Hepatocyte (in vitro differentiated cells): ENCODE data around the gene TNFRSF1B. TPM values are rescaled to one million over a fixed set of nuclear protein-coding genes. Genes with fewer than 3 reads are reported as not detected.

Experiments
- DNase-seq: peaks from one replicate; pipeline ENCODE4 v3.0.0-alpha.2; 2016; ENCODE audit warnings: low spot score
- H2AFZ ChIP-seq: fragments of 200-600 bp; sonication (generic); 2 replicates; pipeline ENCODE4 v1.6.0; 2016; ENCODE audit warnings: antibody characterized with exemption, mild to moderate bottlenecking
- H3K27ac ChIP-seq: fragments of 200-600 bp; sonication (generic); 2 replicates; pipeline ENCODE4 v1.5.1; 2016; ENCODE audit warnings: mild to moderate bottlenecking
- H3K27me3 ChIP-seq: fragments of 200-600 bp; sonication (generic); 2 replicates; pipeline ENCODE4 v1.6.1; 2016
- H3K36me3 ChIP-seq: fragments of 200-600 bp; sonication (generic); replicated peaks from 2 replicates; pipeline ENCODE4 v1.5.1; 2016; ENCODE audit warnings: low read depth; ENCODE audit not compliant: insufficient read depth
- H3K4me1 ChIP-seq: fragments of 200-600 bp; sonication (generic); 2 replicates; pipeline ENCODE4 v1.5.1; 2016; ENCODE audit warnings: mild to moderate bottlenecking, moderate library complexity; ENCODE audit not compliant: insufficient read depth
- H3K4me2 ChIP-seq: fragments of 200-600 bp; sonication (generic); 2 replicates; pipeline ENCODE4 v1.6.0; 2016
- H3K4me3 ChIP-seq: fragments of 200-600 bp; sonication (generic); 2 replicates; pipeline ENCODE4 v1.5.1; 2016; ENCODE audit warnings: mild to moderate bottlenecking
- H3K79me2 ChIP-seq: fragments of 200-600 bp; sonication (generic); 2 replicates; pipeline ENCODE4 v1.6.0; 2017; ENCODE audit warnings: mild to moderate bottlenecking
- H3K9me2 ChIP-seq: fragments of 200-600 bp; sonication (generic); replicated peaks from 2 replicates; pipeline ENCODE4 v1.6.0; 2017; ENCODE audit warnings: mild to moderate bottlenecking; ENCODE audit not compliant: insufficient read depth
- H3K9me3 ChIP-seq: fragments of 200-600 bp; sonication (generic); 2 replicates; pipeline ENCODE4 v1.5.1; 2016; ENCODE audit warnings: low read depth, mild to moderate bottlenecking
- H4K20me1 ChIP-seq: fragments of 200-600 bp; sonication (generic); 2 replicates; pipeline ENCODE4 v1.6.0; 2016; ENCODE audit warnings: mild to moderate bottlenecking; ENCODE audit not compliant: insufficient read depth, poor library complexity, severe bottlenecking
- EZH2 ChIP-seq: fragments of 200-600 bp; sonication (generic); IDR thresholded peaks from 2 replicates; pipeline ENCODE4 v1.6.1; 2016; ENCODE audit warnings: antibody characterized with exemption, mild to moderate bottlenecking, borderline replicate concordance
- EZH2phosphoT487 ChIP-seq: fragments of 200-600 bp; sonication (generic); IDR thresholded peaks from one replicate; pipeline ENCODE4 v1.6.1; 2018; ENCODE audit warnings: antibody characterized with exemption, mild to moderate bottlenecking, low read depth, moderate library complexity; ENCODE audit not compliant: unreplicated experiment, severe bottlenecking
- WGBS: methylation state at CpG from one replicate; pipeline ENCODE4 v1.1.6; 2016; ENCODE audit warnings: low lambda C conversion rate; ENCODE audit errors: missing lambda C conversion rate; 5-methylcytosine and 5-hydroxymethylcytosine counted together
- microRNA-seq: library from miRNA; unstranded; fragments of <30 nt; microRNA quantifications from one replicate; pipeline ENCODE4, GENCODE V29; 2017
- polyA plus RNA-seq: library from polyadenylated mRNA; unstranded; fragments of >200 nt; fragmentation: Nextera tagmentation; extraction: Ambion mirVana; gene quantifications from 2 replicates; pipeline ENCODE4 v1.2.1, GENCODE V29; 2016
- small RNA-seq: library from RNA; depleted of rRNA; stranded (forward); fragments of <200 nt; gene quantifications from one replicate; pipeline ENCODE3, GENCODE V24; 2014
- total RNA-seq: library from RNA; depleted of rRNA; stranded (reverse); fragments of >200 nt; gene quantifications from 2 replicates; pipeline ENCODE4 v1.2.3, GENCODE V29; 2014
- TF ChIP-seq, protein P1 (sequence below): fragments of 200-600 bp; sonication (generic); IDR thresholded peaks from 2 replicates; pipeline ENCODE4 v1.5.1; 2016; ENCODE audit warnings: antibody characterized with exemption, mild to moderate bottlenecking; ENCODE audit not compliant: poor library complexity

Gene TNFRSF1B
- total and polyA plus RNA-seq, 2 experiments from 2014 or later, result 4.3 to 13.4 TPM

GRCh38 chr1:12251442-12251841, 84.7 kb downstream of the TNFRSF1B start:
- Histone ChIP-seq H2AFZ (no peak overlapping the region), H3K4me1 (no peaks in the 10 kb centered on the region), H3K4me2 (no peak overlapping the region), H4K20me1 (no peaks in the 10 kb centered on the region), H3K9me3 (no peaks in the 10 kb centered on the region), H3K36me3 (no peaks in the 10 kb centered on the region), H3K4me3 (no peak overlapping the region), H3K79me2 (no peaks in the 10 kb centered on the region), H3K27ac (no peak overlapping the region), H3K27me3 (no peaks in the 10 kb centered on the region), H3K9me2 (no peaks in the 10 kb centered on the region)
- 63% methylated on average over 5 of the region's 5 CpGs for WGBS
- DNase-seq, result no peak
- TF ChIP-seq EZH2phosphoT487 (no peak), EZH2 (no peak)
- TF ChIP-seq, protein P1, sequence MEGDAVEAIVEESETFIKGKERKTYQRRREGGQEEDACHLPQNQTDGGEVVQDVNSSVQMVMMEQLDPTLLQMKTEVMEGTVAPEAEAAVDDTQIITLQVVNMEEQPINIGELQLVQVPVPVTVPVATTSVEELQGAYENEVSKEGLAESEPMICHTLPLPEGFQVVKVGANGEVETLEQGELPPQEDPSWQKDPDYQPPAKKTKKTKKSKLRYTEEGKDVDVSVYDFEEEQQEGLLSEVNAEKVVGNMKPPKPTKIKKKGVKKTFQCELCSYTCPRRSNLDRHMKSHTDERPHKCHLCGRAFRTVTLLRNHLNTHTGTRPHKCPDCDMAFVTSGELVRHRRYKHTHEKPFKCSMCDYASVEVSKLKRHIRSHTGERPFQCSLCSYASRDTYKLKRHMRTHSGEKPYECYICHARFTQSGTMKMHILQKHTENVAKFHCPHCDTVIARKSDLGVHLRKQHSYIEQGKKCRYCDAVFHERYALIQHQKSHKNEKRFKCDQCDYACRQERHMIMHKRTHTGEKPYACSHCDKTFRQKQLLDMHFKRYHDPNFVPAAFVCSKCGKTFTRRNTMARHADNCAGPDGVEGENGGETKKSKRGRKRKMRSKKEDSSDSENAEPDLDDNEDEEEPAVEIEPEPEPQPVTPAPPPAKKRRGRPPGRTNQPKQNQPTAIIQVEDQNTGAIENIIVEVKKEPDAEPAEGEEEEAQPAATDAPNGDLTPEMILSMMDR, result no peak

- no peak overlapping the region for H3K4me2 ChIP-seq
- no peaks in the 10 kb centered on the region for H3K36me3 ChIP-seq
- H3K27me3 ChIP-seq, result no peaks in the 10 kb centered on the region
- H3K4me1 ChIP-seq, result no peaks in the 10 kb centered on the region
- no peak overlapping the region for H3K4me3 ChIP-seq
- H3K9me3 ChIP-seq, result no peaks in the 10 kb centered on the region
- H3K79me2 ChIP-seq, result no peaks in the 10 kb centered on the region
- no peak overlapping the region for H2AFZ ChIP-seq
- no peak overlapping the region for H3K27ac ChIP-seq
- H4K20me1 ChIP-seq, result no peaks in the 10 kb centered on the region
- 100% methylated on average over 2 of the region's 2 CpGs for WGBS
- TF ChIP-seq EZH2phosphoT487, result no peak
- no peak for DNase-seq
- no peaks in the 10 kb centered on the region for H3K9me2 ChIP-seq
These were observed 89.1 kb downstream of the TNFRSF1B start for GRCh38 chr1:12255913-12256312.

DNA sequence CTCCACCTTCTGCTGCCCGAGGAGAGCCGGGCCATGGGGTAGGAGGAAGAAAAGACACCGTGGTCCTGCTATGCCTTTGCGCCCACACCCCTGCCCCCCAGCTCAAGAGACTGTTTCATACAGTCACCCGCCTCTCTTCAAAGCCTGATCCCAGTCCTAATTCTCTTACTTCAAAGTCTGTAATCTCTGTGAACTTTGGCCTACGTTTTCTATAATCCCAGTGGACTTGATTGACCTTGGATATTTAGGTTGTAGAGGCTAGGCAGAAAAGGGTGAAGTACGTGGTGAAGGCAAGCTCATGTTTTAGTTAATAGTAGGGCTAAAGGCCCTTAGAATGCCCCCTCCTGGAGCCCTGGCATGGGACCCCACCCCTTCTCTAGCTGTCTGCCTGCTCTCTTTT, 91.5 kb downstream of the TNFRSF1B start:
- Histone ChIP-seq H3K36me3 (no peaks in the 10 kb centered on the region), H3K9me3 (no peaks in the 10 kb centered on the region), H3K27ac (no peak overlapping the region), H3K9me2 (no peaks in the 10 kb centered on the region), H3K27me3 (no peaks in the 10 kb centered on the region), H3K4me2 (no peak overlapping the region), H4K20me1 (no peaks in the 10 kb centered on the region), H3K4me3 (no peak overlapping the region), H3K79me2 (no peaks in the 10 kb centered on the region), H3K4me1 (no peaks in the 10 kb centered on the region), H2AFZ (no peak overlapping the region)
- 72% methylated on average over 7 of the region's 7 CpGs for WGBS
- DNase-seq, result no peak
- TF ChIP-seq EZH2phosphoT487, result no peak
- TF ChIP-seq, protein P1, result no peak
- TF ChIP-seq EZH2, result no peak

Small RNAs within 50 kb of the gene (microRNA-seq; reads per million reads assigned to microRNA genes)
- gene MIR4632 (not detected), gene MIR7846 (not detected)

Small RNAs within 50 kb of the gene (small RNA-seq; reads per million reads assigned to genes)
- gene MIR4632 (not detected), gene RF00156 (not detected)

Other genes starting within 250 kb of the TNFRSF1B start
- 63.6 and 73.1 TPM in 2 replicates for gene KIAA2013, start 240.6 kb upstream of the TNFRSF1B start, total RNA-seq
- gene KIAA2013, start 240.6 kb upstream of the TNFRSF1B start, polyA plus RNA-seq, result 85.1 and 85.5 TPM in 2 replicates
- 153 and 184 TPM in 2 replicates for gene PLOD1, start 232.3 kb upstream of the TNFRSF1B start, total RNA-seq
- gene PLOD1, start 232.3 kb upstream of the TNFRSF1B start, polyA plus RNA-seq, result 195 and 200 TPM in 2 replicates
- gene MFN2, start 186.5 kb upstream of the TNFRSF1B start, total RNA-seq, result 45.1 and 54.3 TPM in 2 replicates
- 35.1 and 43.1 TPM in 2 replicates for gene MFN2, start 186.5 kb upstream of the TNFRSF1B start, polyA plus RNA-seq
- gene MIIP, start 147.5 kb upstream of the TNFRSF1B start, total RNA-seq, result 20.6 TPM in 2 replicates
- gene MIIP, start 147.5 kb upstream of the TNFRSF1B start, polyA plus RNA-seq, result 39.6 and 45.2 TPM in 2 replicates
- not detected in 2 replicates for gene TNFRSF8, start 103.7 kb upstream of the TNFRSF1B start, total RNA-seq
- gene TNFRSF8, start 103.7 kb upstream of the TNFRSF1B start, polyA plus RNA-seq, result not detected in 2 replicates
- 32.2 and 32.8 TPM in 2 replicates for gene VPS13D, start 63.0 kb downstream of the TNFRSF1B start, total RNA-seq
- gene VPS13D, start 63.0 kb downstream of the TNFRSF1B start, polyA plus RNA-seq, result 7.3 and 10.7 TPM in 2 replicates